Smooth muscle cell (in vitro differentiated cells): ENCODE results near the gene DAD1. TPM values are rescaled to one million over a fixed set of nuclear protein-coding genes. Genes with fewer than 3 reads are reported as not detected.

Experiments
- DNase-seq: peaks from one replicate; lab custom pipeline; 2025; ENCODE audit not compliant: unreplicated experiment; lab: John Stamatoyannopoulos, UW
- H2AFZ ChIP-seq: fragments of 200-600 bp; sonication (generic); 2 replicates; pipeline ENCODE4 v1.6.0; 2016; ENCODE audit warnings: antibody characterized with exemption, low read depth, mild to moderate bottlenecking
- H3F3A ChIP-seq: fragments of 200-600 bp; sonication (generic); 2 replicates; pipeline ENCODE4 v1.6.0; 2017; ENCODE audit warnings: antibody characterized with exemption, low read depth
- H3K27ac ChIP-seq: fragments of 200-600 bp; sonication (generic); 2 replicates; pipeline ENCODE4 v1.5.1; 2016; ENCODE audit warnings: low read depth, mild to moderate bottlenecking
- H3K27me3 ChIP-seq: fragments of 200-600 bp; sonication (generic); 2 replicates; pipeline ENCODE4 v1.6.1; 2016; ENCODE audit warnings: low read depth, mild to moderate bottlenecking
- H3K36me3 ChIP-seq: fragments of 200-600 bp; sonication (generic); 2 replicates; pipeline ENCODE4 v1.5.1; 2016; ENCODE audit warnings: low read depth
- H3K4me1 ChIP-seq: fragments of 200-600 bp; sonication (generic); 2 replicates; pipeline ENCODE4 v1.5.1; 2016; ENCODE audit warnings: low read depth
- H3K4me2 ChIP-seq: fragments of 200-600 bp; sonication (generic); 2 replicates; pipeline ENCODE4 v1.6.0; 2016; ENCODE audit warnings: mild to moderate bottlenecking
- H3K4me3 ChIP-seq: fragments of 200-600 bp; sonication (generic); 2 replicates; pipeline ENCODE4 v1.5.1; 2016; ENCODE audit warnings: mild to moderate bottlenecking
- H3K79me2 ChIP-seq: fragments of 200-600 bp; sonication (generic); 2 replicates; pipeline ENCODE4 v1.6.0; 2016; ENCODE audit warnings: low read depth, mild to moderate bottlenecking
- H3K9ac ChIP-seq: fragments of 200-600 bp; sonication (generic); 2 replicates; pipeline ENCODE4 v1.6.0; 2016; ENCODE audit warnings: low read depth
- H3K9me3 ChIP-seq: fragments of 200-600 bp; sonication (generic); replicated peaks from 2 replicates; pipeline ENCODE4 v1.5.1; 2016; ENCODE audit warnings: low read depth
- H4K20me1 ChIP-seq: fragments of 200-600 bp; sonication (generic); 2 replicates; pipeline ENCODE4 v1.6.0; 2016; ENCODE audit warnings: low read depth
- CTCF ChIP-seq: fragments of 200-600 bp; sonication (generic); IDR thresholded peaks from 2 replicates; pipeline ENCODE4 v1.5.1; 2017; ENCODE audit warnings: borderline replicate concordance, mild to moderate bottlenecking, antibody characterized with exemption; ENCODE audit not compliant: insufficient read depth, poor library complexity, severe bottlenecking
- WGBS: methylation state at CpG from one replicate; pipeline ENCODE4 v1.1.7; 2016; ENCODE audit warnings: low lambda C conversion rate; 5-methylcytosine and 5-hydroxymethylcytosine counted together
- polyA plus RNA-seq: library from polyadenylated mRNA; unstranded; fragments of >200 nt; fragmentation: Nextera tagmentation; extraction: Ambion mirVana; gene quantifications from 2 replicates; pipeline ENCODE4 v1.2.1, GENCODE V29; 2016
- total RNA-seq: library from RNA; depleted of rRNA; stranded (reverse); fragments of >200 nt; gene quantifications from 2 replicates; pipeline ENCODE4 v1.2.3, GENCODE V29; 2014

Gene DAD1
- total and polyA plus RNA-seq, 2 experiments from 2014 or later, result 533 to 571 TPM

- WGBS, result 96% methylated on average over 1 of the region's 1 CpG
These were observed 62.3 kb downstream of the DAD1 start for GRCh38 chr14:22526744-22527143.

GRCh38 chr14:22526218-22526617 lies 62.8 kb downstream of the DAD1 start:
- no peak overlapping the region for H3K4me3 ChIP-seq
- no peak for DNase-seq
- no peaks in the 10 kb centered on the region for H3K36me3 ChIP-seq
- no peak overlapping the region for H3K27ac ChIP-seq
- no peaks in the 10 kb centered on the region for H3K27me3 ChIP-seq
- H2AFZ ChIP-seq, result no peak overlapping the region
- no peaks in the 10 kb centered on the region for H4K20me1 ChIP-seq
- H3K9me3 ChIP-seq, result no peaks in the 10 kb centered on the region
- H3K9ac ChIP-seq, result no peak overlapping the region
- WGBS, result 96% methylated on average over 5 of the region's 5 CpGs
- no peak for TF ChIP-seq CTCF
- H3K4me2 ChIP-seq, result no peak overlapping the region
- no peaks in the 10 kb centered on the region for H3K4me1 ChIP-seq
- H3K79me2 ChIP-seq, result no peaks in the 10 kb centered on the region
- H3F3A ChIP-seq, result no peaks in the 10 kb centered on the region

More at GRCh38 chr14:22526744-22527143, 62.3 kb downstream of the DAD1 start:
- no peaks in the 10 kb centered on the region for H3K36me3 ChIP-seq
- H3F3A ChIP-seq, result no peaks in the 10 kb centered on the region
- H2AFZ ChIP-seq, result no peak overlapping the region
- no peak overlapping the region for H3K4me2 ChIP-seq
- TF ChIP-seq CTCF, result no peak
- no peak for DNase-seq
- H4K20me1 ChIP-seq, result no peaks in the 10 kb centered on the region
- no peaks in the 10 kb centered on the region for H3K4me1 ChIP-seq
- H3K9ac ChIP-seq, result no peak overlapping the region
- no peaks in the 10 kb centered on the region for H3K79me2 ChIP-seq
- no peaks in the 10 kb centered on the region for H3K9me3 ChIP-seq
- H3K27ac ChIP-seq, result no peak overlapping the region
- H3K4me3 ChIP-seq, result no peak overlapping the region
- no peaks in the 10 kb centered on the region for H3K27me3 ChIP-seq

GRCh38 chr14:22524784-22525161 lies 64.3 kb downstream of the DAD1 start:
- no peak overlapping the region for H3K4me3 ChIP-seq
- H3K79me2 ChIP-seq, result no peaks in the 10 kb centered on the region
- H3F3A ChIP-seq, result no peaks in the 10 kb centered on the region
- H3K4me1 ChIP-seq, result no peaks in the 10 kb centered on the region
- no peak overlapping the region for H3K9ac ChIP-seq
- no peaks in the 10 kb centered on the region for H3K27me3 ChIP-seq
- TF ChIP-seq CTCF, result no peak
- no peak overlapping the region for H2AFZ ChIP-seq
- no peaks in the 10 kb centered on the region for H3K9me3 ChIP-seq
- DNase-seq, result no peak
- H3K4me2 ChIP-seq, result no peak overlapping the region
- no peaks in the 10 kb centered on the region for H4K20me1 ChIP-seq
- H3K27ac ChIP-seq, result no peak overlapping the region
- no peaks in the 10 kb centered on the region for H3K36me3 ChIP-seq

GRCh38 chr14:22524115-22524783 lies 64.8 kb downstream of the DAD1 start:
- no peaks in the 10 kb centered on the region for H4K20me1 ChIP-seq
- no peak overlapping the region for H2AFZ ChIP-seq
- no peaks in the 10 kb centered on the region for H3K27me3 ChIP-seq
- H3K79me2 ChIP-seq, result no peaks in the 10 kb centered on the region
- H3K4me3 ChIP-seq, result no peak overlapping the region
- H3K9ac ChIP-seq, result no peak overlapping the region
- no peak for TF ChIP-seq CTCF
- H3K27ac ChIP-seq, result no peak overlapping the region
- no peaks in the 10 kb centered on the region for H3K36me3 ChIP-seq
- WGBS, result 92% methylated on average over 11 of the region's 11 CpGs
- DNase-seq, result no peak
- H3K9me3 ChIP-seq, result no peaks in the 10 kb centered on the region
- no peaks in the 10 kb centered on the region for H3K4me1 ChIP-seq
- H3F3A ChIP-seq, result no peaks in the 10 kb centered on the region
- no peak overlapping the region for H3K4me2 ChIP-seq
